CD14-positive monocyte (primary cell): ENCODE results near the gene PHLDB3. TPM values are rescaled to one million over a fixed set of nuclear protein-coding genes. Genes with fewer than 3 reads are reported as not detected.

ENCODE experiments used
- DNase-seq, 3 donors: peaks; one replicate each; pipeline ENCODE4 v3.0.0-alpha.2; 2011 to 2022
- H2AFZ ChIP-seq: 2 replicates; pipeline ENCODE4 v1.6.0; 2012; ENCODE audit warnings: mild to moderate bottlenecking, low read depth, low read length, inconsistent platforms; ENCODE audit not compliant: insufficient read depth, poor library complexity, severe bottlenecking
- H3K27ac ChIP-seq, 2 donors: 1 replicate in 1 of 2; 2 replicates in 1 of 2; pipeline ENCODE4 v1.5.1; 2012 to 2013; ENCODE audit warnings: low read length in 2 of 2, control low read depth in 1 of 2, inconsistent platforms in 1 of 2, low read depth in 1 of 2, mild to moderate bottlenecking in 1 of 2
- H3K27me3 ChIP-seq, 2 donors: one replicate each; pipeline versions ENCODE4 v1.6.0 to v1.6.1; 2011 to 2013; ENCODE audit warnings: low read length in 2 of 2; ENCODE audit not compliant: control insufficient read depth in 2 of 2, insufficient read depth in 2 of 2
- H3K36me3 ChIP-seq, 2 donors: replicated peaks in 1 of 2; 1 replicate in 1 of 2; 2 replicates in 1 of 2; pipeline versions ENCODE4 v1.5.1 to v1.6.1; 2012 to 2013; ENCODE audit warnings: low read length in 2 of 2, control low read depth in 1 of 2, inconsistent platforms in 1 of 2, mild to moderate bottlenecking in 1 of 2; ENCODE audit not compliant: insufficient read depth in 2 of 2, control insufficient read depth in 1 of 2
- H3K4me1 ChIP-seq, 2 donors: 1 replicate in 1 of 2; 2 replicates in 1 of 2; pipeline versions ENCODE4 v1.5.1 to v1.6.1; 2012 to 2013; ENCODE audit warnings: low read length in 2 of 2, control low read depth in 1 of 2, inconsistent platforms in 1 of 2, mild to moderate bottlenecking in 1 of 2, moderate library complexity in 1 of 2; ENCODE audit not compliant: insufficient read depth in 2 of 2, control insufficient read depth in 1 of 2
- H3K4me2 ChIP-seq: replicated peaks from 2 replicates; pipeline ENCODE3; 2012; ENCODE audit warnings: low read length, moderate library complexity, mild to moderate bottlenecking; ENCODE audit not compliant: poor library complexity, severe bottlenecking; ENCODE audit errors: extremely low read depth
- H3K4me3 ChIP-seq, 3 experiments: fragments of 200-600 bp in 1 of 3; sonication (generic) in 1 of 3; replicated peaks in 1 of 3; 1 replicate in 2 of 3; 2 replicates in 1 of 3; pipeline ENCODE4 v1.5.1; 2011 to 2013; ENCODE audit warnings: low read length in 3 of 3, mild to moderate bottlenecking in 3 of 3, control low read depth in 2 of 3, low read depth in 2 of 3, inconsistent platforms in 1 of 3, moderate library complexity in 1 of 3
- H3K79me2 ChIP-seq: 2 replicates; pipeline ENCODE4 v1.6.0; 2012; ENCODE audit warnings: mild to moderate bottlenecking, control low read depth, inconsistent platforms, low read length, moderate library complexity; ENCODE audit not compliant: insufficient read depth
- H3K9ac ChIP-seq: 2 replicates; pipeline ENCODE4 v1.6.0; 2017; ENCODE audit warnings: low read length, mild to moderate bottlenecking; ENCODE audit not compliant: insufficient read depth, poor library complexity, severe bottlenecking
- H3K9me3 ChIP-seq, 2 donors: replicated peaks in 1 of 2; 1 replicate in 1 of 2; 2 replicates in 1 of 2; pipeline versions ENCODE4 v1.5.1 to v1.6.1; 2012 to 2013; ENCODE audit warnings: low read length in 2 of 2, control low read depth in 1 of 2; ENCODE audit not compliant: control insufficient read depth in 1 of 2, insufficient read depth in 1 of 2
- H4K20me1 ChIP-seq: 2 replicates; pipeline ENCODE4 v1.6.0; 2012; ENCODE audit warnings: mild to moderate bottlenecking, low read length, control low read depth, moderate library complexity; ENCODE audit not compliant: insufficient read depth
- H3K27ac Mint-ChIP-seq, 7 donors: one replicate each; pipeline ENCODE4 v1.8.0; 2020; ENCODE audit warnings: mild to moderate bottlenecking in 7 of 7, mixed read lengths in 7 of 7, moderate library complexity in 6 of 7, inconsistent platforms in 2 of 7
- H3K27me3 Mint-ChIP-seq, 3 donors: one replicate each; pipeline ENCODE4 v1.8.0; 2021 to 2022; ENCODE audit warnings: low read depth in 3 of 3, mild to moderate bottlenecking in 3 of 3, mixed read lengths in 3 of 3, moderate library complexity in 3 of 3, inconsistent platforms in 1 of 3
- H3K36me3 Mint-ChIP-seq, 2 donors: one replicate each; pipeline ENCODE4 v1.8.0; 2020; ENCODE audit warnings: mixed read lengths in 2 of 2, inconsistent platforms in 1 of 2, mild to moderate bottlenecking in 1 of 2
- H3K4me1 Mint-ChIP-seq: one replicate; pipeline ENCODE4 v1.8.0; 2020; ENCODE audit warnings: mild to moderate bottlenecking, mixed read lengths
- H3K4me3 Mint-ChIP-seq, 2 donors: one replicate each; pipeline ENCODE4 v1.8.0; 2020; ENCODE audit warnings: mild to moderate bottlenecking in 2 of 2, mixed read lengths in 2 of 2, moderate library complexity in 1 of 2
- H3K9me3 Mint-ChIP-seq, 7 donors: one replicate each; pipeline ENCODE4 v1.8.0; 2020 to 2022; ENCODE audit warnings: mixed read lengths in 7 of 7, mild to moderate bottlenecking in 6 of 7, moderate library complexity in 6 of 7, inconsistent platforms in 2 of 7
- CTCF ChIP-seq: fragments of 200-600 bp; IDR thresholded peaks from one replicate; pipeline ENCODE4 v1.8.0; 2022; ENCODE audit warnings: antibody characterized with exemption, mild to moderate bottlenecking
- WGBS: methylation state at CpG from one replicate; pipeline ENCODE4 v1.1.5; 2013; ENCODE audit warnings: missing lambda C conversion rate; ENCODE audit not compliant: insufficient coverage; 5-methylcytosine and 5-hydroxymethylcytosine counted together
- intact Hi-C, 2 donors: fragments of 100-400 bp; cut with micrococcal nuclease; formaldehyde crosslinking; loops; one replicate each; pipeline versions ENCODE4 v1.15.0 to v1.15.1; 2023
- polyA plus RNA-seq, 3 donors: library from polyadenylated mRNA; depleted of rRNA in 1 of 3; unstranded in 2 of 3; stranded (reverse) in 1 of 3; fragments of 300-500 nt in 2 of 3; fragments of >200 nt in 1 of 3; fragmentation: Illumina TruSeq in 2 of 3; gene quantifications; 1 replicate in 2 of 3; 2 replicates in 1 of 3; pipeline ENCODE4 v1.2.3, GENCODE V29; 2012 to 2021

The PHLDB3 gene
- polyA plus RNA-seq, 3 donors, result 1.4 to 3.4 (median 1.7) TPM

DNA sequence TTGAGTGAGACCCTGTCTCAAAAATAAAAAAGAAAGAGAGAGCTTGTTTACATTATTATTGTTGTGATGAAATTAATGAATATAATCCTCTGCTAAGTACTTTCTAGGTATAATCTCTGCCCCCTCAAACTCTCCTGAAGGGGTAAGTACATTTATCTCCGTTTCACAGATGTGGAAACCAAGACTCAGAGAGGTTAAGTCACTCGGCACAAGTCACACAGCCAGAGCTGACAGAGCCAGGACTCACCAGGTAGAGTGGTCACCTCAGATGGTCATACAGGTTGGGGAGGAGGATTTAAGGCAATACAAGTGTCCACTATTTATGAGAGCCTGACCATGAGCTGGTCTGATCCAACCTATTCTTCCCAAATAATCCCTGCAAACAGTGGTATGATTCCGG is 24.0 kb downstream of the PHLDB3 start:
- H3K4me1 Mint-ChIP-seq, result peaks cover 5% of the 10 kb centered on the region
- H3K9me3 ChIP-seq, result no peaks in the 10 kb centered on the region
- peaks cover 5% of the 10 kb centered on the region in 2 donors for H3K4me1 ChIP-seq
- H2AFZ ChIP-seq, result no peak overlapping the region
- H4K20me1 ChIP-seq, result no peaks in the 10 kb centered on the region
- no peak overlapping the region for H3K4me2 ChIP-seq
- no peak overlapping the region for H3K4me3 Mint-ChIP-seq
- H3K36me3 ChIP-seq, result no peaks in the 10 kb centered on the region
- H3K27me3 Mint-ChIP-seq, result peaks cover 0 to 4% (median 2%) of the 10 kb centered on the region in 3 donors
- intact Hi-C loops, result no loop called here
- no peaks in the 10 kb centered on the region for H3K9me3 Mint-ChIP-seq
- H3K79me2 ChIP-seq, result no peaks in the 10 kb centered on the region
- peaks cover 10 to 29% of the 10 kb centered on the region in 2 donors for H3K36me3 Mint-ChIP-seq
- H3K27ac Mint-ChIP-seq, result peak overlapping the region in 1 of 7 donors; percentile 43
- 100% methylated on average over 1 of the region's 3 CpGs for WGBS
- no peak overlapping the region for H3K27ac ChIP-seq
- no peak for TF ChIP-seq CTCF
- H3K9ac ChIP-seq, result no peak overlapping the region
- DNase-seq, result no peak
- H3K4me3 ChIP-seq, result no peak overlapping the region
- H3K27me3 ChIP-seq, result no peaks in the 10 kb centered on the region

GRCh38 chr19:43479961-43480561 is 24.5 kb downstream of the PHLDB3 start:
- no peak for TF ChIP-seq CTCF
- Histone ChIP-seq H3K79me2 (no peaks in the 10 kb centered on the region), H4K20me1 (no peaks in the 10 kb centered on the region), H3K4me2 (no peak overlapping the region), H3K27me3 (no peaks in the 10 kb centered on the region), H3K4me3 (no peak overlapping the region), H3K4me1 (peaks cover 7 to 10% of the 10 kb centered on the region in 2 donors), H3K27ac (no peak overlapping the region), H3K9ac (no peak overlapping the region), H3K36me3 (no peaks in the 10 kb centered on the region), H3K9me3 (no peaks in the 10 kb centered on the region), H2AFZ (no peak overlapping the region)
- Mint-ChIP-seq H3K36me3 (peaks cover 13 to 29% of the 10 kb centered on the region in 2 donors), H3K27ac (peak overlapping the region in 1 of 7 donors; percentile 30), H3K4me1 (peaks cover 8% of the 10 kb centered on the region), H3K27me3 (peaks cover 0 to 4% (median 2%) of the 10 kb centered on the region in 3 donors), H3K4me3 (no peak overlapping the region), H3K9me3 (no peaks in the 10 kb centered on the region)
- no peak for DNase-seq
- WGBS, result no CpG with 5 or more reads among the region's 4 CpGs
- intact Hi-C loops, result no loop called here
